ENCODE results near the gene NUCKS1. TPM values are rescaled to one million over a fixed set of nuclear protein-coding genes. Genes with fewer than 3 reads are reported as not detected.

NUCKS1 gene
- total RNA-seq, 1 experiment from 2014 or later: 319 TPM

- intact Hi-C loops (cut with micrococcal nuclease; ENCODE audit: unreplicated experiment): no loop called here
- TF ChIP-seq EZH2 (IDR thresholded peaks at IDR 0.05; ENCODE audit: low read depth): no peak
- no peak for TF ChIP-seq CTCF (conservative IDR thresholded peaks at IDR 0.05)
- ChIA-PET CTCF (no interaction called here), POLR2A (ENCODE audit: unreplicated experiment) (no interaction called here)
- no peak overlapping the region for H3K4me3 ChIP-seq
- BruUV-seq (replicated peaks): no TSS peak
- peak overlapping the region; percentile 18; the same call in 1 of the 2 replicates for H3K27ac ChIP-seq
- H2AFZ ChIP-seq: no peak overlapping the region
- DNase-seq: no peak
- peaks cover 9% of the 10 kb centered on the region; the same call in 1 of the 2 replicates for H3K4me1 ChIP-seq (replicated peaks; ENCODE audit: insufficient read depth)
- no peaks in the 10 kb centered on the region for H3K9me2 ChIP-seq (ENCODE audit: insufficient read depth)
- peaks cover 97% of the 10 kb centered on the region for H3K79me2 ChIP-seq (ENCODE audit: low read depth)
- H3F3A ChIP-seq (ENCODE audit: insufficient read depth, low read depth): peaks cover 46% of the 10 kb centered on the region
- peaks cover 70% of the 10 kb centered on the region for H4K20me1 ChIP-seq (ENCODE audit: insufficient read depth)
- H3K9me3 ChIP-seq (ENCODE audit: insufficient read depth, low read depth): no peaks in the 10 kb centered on the region
- H3K27me3 ChIP-seq (ENCODE audit: insufficient read depth, low read depth): no peaks in the 10 kb centered on the region
- H3K4me2 ChIP-seq: no peak overlapping the region
- H3K36me3 ChIP-seq (ENCODE audit: low read depth): peaks cover 17% of the 10 kb centered on the region
These were observed 8.3 kb downstream of the NUCKS1 start for GRCh38 chr1:205741681-205742080.

DNA sequence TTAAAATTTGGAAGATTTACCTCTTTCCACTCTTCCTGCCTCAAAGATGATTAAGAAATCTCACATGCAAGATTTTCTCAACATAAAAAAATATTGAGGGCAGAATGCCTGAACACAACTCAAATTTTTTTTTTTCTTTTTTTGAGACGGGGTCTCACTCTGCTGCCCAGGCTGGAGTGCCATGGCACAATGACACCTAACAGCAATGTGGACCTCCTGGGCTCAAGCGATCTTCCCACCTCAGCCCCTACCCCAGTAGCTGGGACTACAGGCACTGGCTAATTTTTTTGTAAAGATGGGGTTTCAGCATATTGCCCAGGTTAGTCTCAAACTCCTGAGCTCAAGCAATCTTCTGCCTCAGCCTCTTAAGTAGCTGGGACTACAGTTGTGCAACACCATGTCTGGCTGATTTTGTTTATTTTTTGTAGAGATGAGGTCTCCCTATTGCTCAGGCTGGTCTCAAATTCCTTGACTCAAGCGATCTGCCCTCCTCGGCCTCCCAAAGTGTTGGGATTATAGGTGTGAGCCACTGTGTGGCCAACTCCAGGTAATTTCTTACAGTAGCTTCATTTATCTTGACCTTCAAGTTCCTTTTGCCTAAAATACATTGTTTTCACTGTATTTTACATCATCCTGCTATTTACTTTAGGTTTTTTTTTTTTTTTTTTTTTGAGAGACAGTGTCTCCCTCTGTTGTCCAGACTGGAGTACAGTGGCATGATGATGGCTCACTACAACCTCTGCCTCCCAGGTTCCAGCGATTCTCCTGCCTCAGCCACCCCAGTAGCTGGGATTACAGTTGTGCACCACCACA, 10.4 kb downstream of the NUCKS1 start:
- Histone ChIP-seq H3K79me2 (ENCODE audit: low read depth) (peaks cover 97% of the 10 kb centered on the region), H3K4me2 (no peak overlapping the region), H2AFZ (no peak overlapping the region), H3K4me3 (no peak overlapping the region), H3K27me3 (ENCODE audit: insufficient read depth, low read depth) (no peaks in the 10 kb centered on the region), H3K9me2 (ENCODE audit: insufficient read depth) (no peaks in the 10 kb centered on the region), H4K20me1 (ENCODE audit: insufficient read depth) (peaks cover 56% of the 10 kb centered on the region), H3K27ac (no peak overlapping the region), H3K4me1 (replicated peaks; ENCODE audit: insufficient read depth) (no peaks in the 10 kb centered on the region), H3F3A (ENCODE audit: insufficient read depth, low read depth) (peaks cover 45% of the 10 kb centered on the region), H3K36me3 (ENCODE audit: low read depth) (peaks cover 25% of the 10 kb centered on the region), H3K9me3 (ENCODE audit: insufficient read depth, low read depth) (no peaks in the 10 kb centered on the region)
- POLR2A ChIA-PET (ENCODE audit: unreplicated experiment): interaction anchor here (0.7 kb wide), 1 partner anchor 35 kb away, joined by 3 read pairs; no protein-coding TSS in a partner anchor
- no peak for TF ChIP-seq EZH2 (IDR thresholded peaks at IDR 0.05; ENCODE audit: low read depth)
- no peak for TF ChIP-seq CTCF (conservative IDR thresholded peaks at IDR 0.05)
- no TSS peak for BruUV-seq (replicated peaks)
- no peak for DNase-seq
- CTCF ChIA-PET: interaction anchor here (0.5 kb wide), 1 partner anchor 9 kb away, joined by 4 read pairs; no protein-coding TSS in a partner anchor
- intact Hi-C loops (cut with micrococcal nuclease; ENCODE audit: unreplicated experiment): no loop called here

DNA sequence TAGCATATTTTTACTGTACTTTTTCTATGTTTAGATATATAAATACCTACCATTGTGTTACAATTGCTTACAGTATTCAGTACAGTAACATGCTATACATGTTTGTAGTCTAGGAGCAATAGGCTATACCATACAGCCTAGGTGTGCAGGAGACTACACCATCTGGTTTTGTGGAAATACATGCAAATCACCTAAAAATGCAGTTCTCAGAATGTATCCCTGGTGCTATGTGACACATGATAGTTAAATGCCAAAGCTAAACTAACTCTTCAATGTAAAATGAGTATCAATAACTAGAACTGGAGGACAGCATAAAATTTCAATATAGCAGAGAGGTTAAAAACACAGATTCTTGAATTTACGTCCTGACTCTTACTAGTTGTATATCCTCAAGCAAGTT, 14.8 kb downstream of the NUCKS1 start:
- no peaks in the 10 kb centered on the region; the same call in 1 of the 2 replicates for H3K4me1 ChIP-seq (replicated peaks; ENCODE audit: insufficient read depth)
- peaks cover 27% of the 10 kb centered on the region; the same call in 1 of the 2 replicates for H3K36me3 ChIP-seq (ENCODE audit: low read depth)
- H3K9me3 ChIP-seq (ENCODE audit: insufficient read depth, low read depth): no peaks in the 10 kb centered on the region
- no peak for TF ChIP-seq EZH2 (IDR thresholded peaks at IDR 0.05; ENCODE audit: low read depth)
- no peak for TF ChIP-seq CTCF (conservative IDR thresholded peaks at IDR 0.05)
- peaks cover 63% of the 10 kb centered on the region for H4K20me1 ChIP-seq (ENCODE audit: insufficient read depth)
- BruUV-seq (replicated peaks): no TSS peak
- H3K4me3 ChIP-seq: no peak overlapping the region
- no peak overlapping the region for H3K27ac ChIP-seq
- no peak overlapping the region for H2AFZ ChIP-seq
- peaks cover 46% of the 10 kb centered on the region for H3F3A ChIP-seq (ENCODE audit: insufficient read depth, low read depth)
- H3K79me2 ChIP-seq (ENCODE audit: low read depth): peaks cover 98% of the 10 kb centered on the region
- ChIA-PET CTCF (no interaction called here), POLR2A (ENCODE audit: unreplicated experiment) (no interaction called here)
- no peak overlapping the region for H3K4me2 ChIP-seq
- intact Hi-C loops (cut with micrococcal nuclease; ENCODE audit: unreplicated experiment): no loop called here
- no peaks in the 10 kb centered on the region for H3K9me2 ChIP-seq (ENCODE audit: insufficient read depth)
- DNase-seq: no peak
- H3K27me3 ChIP-seq (ENCODE audit: insufficient read depth, low read depth): no peaks in the 10 kb centered on the region

All from PC-9 (cell line).